B cell (primary cell): Measurements from ENCODE around the gene RPL41. TPM values are rescaled to one million over a fixed set of nuclear protein-coding genes. Genes with fewer than 3 reads are reported as not detected.

ENCODE experiments used
- ATAC-seq: fragments of 200-7000 bp; cut with Tn5 transposase; one replicate; pipeline ENCODE4 v1.10.0; 2021; ENCODE audit warnings: low read depth, mild to moderate bottlenecking, moderate number of reproducible peaks, moderate library complexity
- CTCF ChIA-PET: fragments of 350-600 bp; sonication (Branson Sonifier 250); formaldehyde crosslinking; loops from one replicate; lab custom pipeline; 2021; ENCODE audit warnings: antibody characterized with exemption, inconsistent platforms; lab: Charles Lee
- POLR2A ChIA-PET: fragments of 350-600 bp; sonication (Branson Sonifier 250); formaldehyde crosslinking; loops from one replicate; lab custom pipeline; 2021; ENCODE audit warnings: antibody characterized with exemption; lab: Charles Lee
- DNase-seq: peaks from one replicate; pipeline ENCODE4 v3.0.0; 2013
- H2AFZ ChIP-seq: 2 replicates; pipeline ENCODE4 v1.6.1; 2012; ENCODE audit warnings: mild to moderate bottlenecking, low read depth, low read length; ENCODE audit not compliant: insufficient read depth, poor library complexity, severe bottlenecking
- H3K27ac ChIP-seq, 2 donors: 1 replicate in 1 of 2; 2 replicates in 1 of 2; pipeline ENCODE4 v1.5.1; 2012 to 2013; ENCODE audit warnings: low read length in 2 of 2, mild to moderate bottlenecking in 2 of 2, moderate library complexity in 1 of 2
- H3K27me3 ChIP-seq, 4 experiments: fragments of 200-600 bp in 1 of 4; sonication (generic) in 1 of 4; replicated peaks in 1 of 4; 1 replicate in 2 of 4; 2 replicates in 2 of 4; pipeline versions ENCODE4 v1.6.1 to v1.7.0; 2013 to 2016; ENCODE audit warnings: low read length in 3 of 4, mild to moderate bottlenecking in 2 of 4, mixed read lengths in 1 of 4, moderate library complexity in 1 of 4; ENCODE audit not compliant: insufficient read depth in 4 of 4, control insufficient read depth in 3 of 4; ENCODE audit errors: control extremely low read depth in 1 of 4
- H3K36me3 ChIP-seq, 2 experiments: replicated peaks in 1 of 2; 1 replicate in 1 of 2; 2 replicates in 1 of 2; pipeline versions ENCODE4 v1.6.1 to v1.7.1; 2013; ENCODE audit warnings: low read length in 1 of 2; ENCODE audit not compliant: insufficient read depth in 2 of 2, control insufficient read depth in 1 of 2; ENCODE audit errors: control extremely low read depth in 1 of 2, extremely low read depth in 1 of 2
- H3K4me1 ChIP-seq, 2 donors: fragments of 200-600 bp in 1 of 2; sonication (generic) in 1 of 2; 1 replicate in 1 of 2; 2 replicates in 1 of 2; pipeline versions ENCODE4 v1.5.1 to v1.6.1; 2013 to 2017; ENCODE audit warnings: low read length in 2 of 2; ENCODE audit not compliant: control insufficient read depth in 2 of 2, insufficient read depth in 2 of 2
- H3K4me2 ChIP-seq: replicated peaks from 2 replicates; pipeline ENCODE3; 2012; ENCODE audit warnings: mild to moderate bottlenecking, low read depth, low read length; ENCODE audit not compliant: poor library complexity, severe bottlenecking
- H3K4me3 ChIP-seq, 5 experiments: fragments of 200-600 bp in 1 of 5; sonication (generic) in 1 of 5; 1 replicate in 3 of 5; 2 replicates in 2 of 5; pipeline versions ENCODE4 v1.5.1 to v1.7.0; 2011 to 2016; ENCODE audit warnings: low read length in 4 of 5, mild to moderate bottlenecking in 4 of 5, low read depth in 2 of 5, control low read depth in 1 of 5, moderate library complexity in 1 of 5; ENCODE audit not compliant: insufficient read depth in 1 of 5; ENCODE audit errors: control extremely low read depth in 1 of 5, extremely low read depth in 1 of 5
- H3K79me2 ChIP-seq: fragments of 200-600 bp; sonication (generic); one replicate; pipeline ENCODE4 v1.6.0; 2016; ENCODE audit warnings: low read length; ENCODE audit not compliant: control insufficient read depth, insufficient read depth
- H3K9ac ChIP-seq: fragments of 200-600 bp; sonication (generic); 2 replicates; pipeline ENCODE4 v1.6.1; 2017; ENCODE audit warnings: mild to moderate bottlenecking, low read length, moderate library complexity
- H3K9me3 ChIP-seq, 3 donors: one replicate each; pipeline versions ENCODE4 v1.6.1 to v1.7.1; 2013; ENCODE audit warnings: low read length in 2 of 3; ENCODE audit not compliant: control insufficient read depth in 2 of 3, insufficient read depth in 1 of 3; ENCODE audit errors: control extremely low read depth in 1 of 3
- H4K20me1 ChIP-seq: 2 replicates; pipeline ENCODE4 v1.6.0; 2012; ENCODE audit warnings: mild to moderate bottlenecking, low read length; ENCODE audit not compliant: insufficient read depth, control insufficient read depth, poor library complexity, severe bottlenecking
- H3K27ac Mint-ChIP-seq: one replicate; pipeline ENCODE4 v1.8.0; 2021; ENCODE audit warnings: mixed read lengths
- H3K27me3 Mint-ChIP-seq: one replicate; pipeline ENCODE4 v1.8.0; 2021; ENCODE audit warnings: mixed read lengths
- H3K4me1 Mint-ChIP-seq: one replicate; pipeline ENCODE4 v1.8.0; 2021; ENCODE audit warnings: mixed read lengths
- H3K4me3 Mint-ChIP-seq: one replicate; pipeline ENCODE4 v1.8.0; 2021; ENCODE audit warnings: mixed read lengths
- H3K9me3 Mint-ChIP-seq: one replicate; pipeline ENCODE4 v1.8.0; 2022; ENCODE audit warnings: mixed read lengths; ENCODE audit not compliant: insufficient read depth
- CTCF ChIP-seq: fragments of 200-600 bp; IDR thresholded peaks from one replicate; pipeline ENCODE4 v1.8.0; 2022; ENCODE audit warnings: antibody characterized with exemption, mild to moderate bottlenecking
- EZH2 ChIP-seq: IDR thresholded peaks from 2 replicates; pipeline ENCODE4 v1.6.1; 2012; ENCODE audit warnings: borderline replicate concordance, low read depth, mild to moderate bottlenecking, moderate library complexity, low read length; ENCODE audit not compliant: insufficient read depth, poor library complexity, severe bottlenecking
- WGBS: methylation state at CpG from one replicate; pipeline ENCODE4 v1.1.5; 2013; ENCODE audit warnings: missing lambda C conversion rate; ENCODE audit not compliant: insufficient coverage; 5-methylcytosine and 5-hydroxymethylcytosine counted together
- intact Hi-C: fragments of 100-400 bp; cut with micrococcal nuclease; formaldehyde crosslinking; loops from one replicate; pipeline ENCODE4 v1.10.0; 2022
- polyA plus RNA-seq: library from polyadenylated mRNA; depleted of rRNA; stranded (reverse); fragments of >200 nt; gene quantifications from 2 replicates; pipeline ENCODE4 v1.2.3, GENCODE V29; 2012
- total RNA-seq, 2 donors: library from RNA; stranded (reverse); fragments of 120-200 nt in 1 of 2; gene quantifications; 1 replicate in 1 of 2; 2 replicates in 1 of 2; pipeline versions ENCODE4 v1.2.3 to v1.2.4, GENCODE V29; 2013 to 2022

The RPL41 gene
- total and polyA plus RNA-seq, 2 donors (not counting 1 experiment from before 2014, with no cell fraction given), result 4,738 to 10,371 TPM

- Histone ChIP-seq H3K27me3 (no peaks in the 10 kb centered on the region), H3K4me2 (peak overlapping the region; percentile 83), H3K27ac (peak overlapping the region; percentile 66 to 67), H3K9ac (peak overlapping the region; percentile 83), H4K20me1 (no peaks in the 10 kb centered on the region), H3K4me1 (peaks cover 18 to 23% of the 10 kb centered on the region in 2 donors), H3K4me3 (peak overlapping the region; percentile 32 to 93 (median 86)), H2AFZ (peak overlapping the region; percentile 88), H3K36me3 (peaks cover 0 to 33% of the 10 kb centered on the region in 2 experiments), H3K79me2 (peaks cover 27% of the 10 kb centered on the region), H3K9me3 (no peaks in the 10 kb centered on the region)
- CTCF ChIA-PET, result interaction anchor here (0.6 to 3.7 kb wide), 6 partner anchors 9 to 109 kb away, joined by 3 to 34 read pairs (median 4); partner anchors contain the start of genes RPL41, SMARCC2 and ZC3H10
- POLR2A ChIA-PET, result interaction anchor here (0.5 to 2.5 kb wide), 8 partner anchors 12 to 376 kb away, joined by 3 to 42 read pairs (median 6); partner anchors contain the start of genes ESYT1, RAB5B, RNF41 and RPL41
- peak overlapping the region; percentile 100 for H3K4me3 Mint-ChIP-seq
- no peak for TF ChIP-seq CTCF
- no peak for TF ChIP-seq EZH2
- H3K27me3 Mint-ChIP-seq, result no peaks in the 10 kb centered on the region
- peak overlapping the region; percentile 92 for H3K27ac Mint-ChIP-seq
- ATAC-seq (peak; percentile 1), DNase-seq (no peak)
- peaks cover 38% of the 10 kb centered on the region for H3K4me1 Mint-ChIP-seq
- intact Hi-C loops, result loop anchor here (1.0 to 5.0 kb wide), 10 partner anchors 11 to 288 kb away; partner anchors contain the start of genes MYL6B, RAB5B, RPL41 and RPS26
- WGBS, result 1% methylated on average over 37 of the region's 40 CpGs
- no peaks in the 10 kb centered on the region for H3K9me3 Mint-ChIP-seq
Measured at GRCh38 chr12:56104815-56105608, 11.4 kb upstream of the RPL41 start.

- peaks cover 0 to 38% of the 10 kb centered on the region in 2 experiments for H3K36me3 ChIP-seq
- ATAC-seq, result no peak
- CTCF ChIA-PET, result interaction anchor here (3.0 to 3.7 kb wide), 2 partner anchors 11 to 84 kb away, joined by 11 to 34 read pairs; partner anchors contain the start of genes RPL41, SMARCC2 and ZC3H10
- H4K20me1 ChIP-seq, result no peaks in the 10 kb centered on the region
- no peaks in the 10 kb centered on the region for H3K9me3 ChIP-seq
- no peak for DNase-seq
- no peak for TF ChIP-seq CTCF
- H3K4me3 ChIP-seq, result peak overlapping the region in 4 of 5 experiments; percentile 79 to 93 (median 89)
- intact Hi-C loops, result no loop called here
- peak overlapping the region; percentile 83 for H3K4me2 ChIP-seq
- Mint-ChIP-seq H3K4me1 (peaks cover 38% of the 10 kb centered on the region), H3K27me3 (no peaks in the 10 kb centered on the region), H3K9me3 (no peaks in the 10 kb centered on the region), H3K27ac (peak overlapping the region; percentile 92), H3K4me3 (peak overlapping the region; percentile 100)
- WGBS, result 0% methylated on average over 1 of the region's 2 CpGs
- H3K27ac ChIP-seq, result peak overlapping the region in 1 of 2 donors; percentile 67
- H2AFZ ChIP-seq, result no peak overlapping the region
- H3K9ac ChIP-seq, result peak overlapping the region; percentile 83
- H3K79me2 ChIP-seq, result peaks cover 27% of the 10 kb centered on the region
- peaks cover 18 to 23% of the 10 kb centered on the region in 2 donors for H3K4me1 ChIP-seq
- H3K27me3 ChIP-seq, result no peaks in the 10 kb centered on the region
- POLR2A ChIA-PET, result interaction anchor here (2.0 to 2.5 kb wide), 2 partner anchors 11 to 131 kb away, joined by 5 to 42 read pairs; partner anchors contain the start of genes RAB5B, RPL41 and ZC3H10
Measured at GRCh38 chr12:56105609-56105902, 10.9 kb upstream of the RPL41 start.
